ENCODE results near the gene SPOCK2.

The SPOCK2 gene

GRCh38 chr10:72026278-72027111 is 61.9 kb downstream of the SPOCK2 start:
- DNase-seq: no peak

- DNase-seq: no peak
Measured at GRCh38 chr10:72025832-72026231, 62.5 kb downstream of the SPOCK2 start.

GRCh38 chr10:72025400-72025799 is 63.0 kb downstream of the SPOCK2 start:
- DNase-seq: no peak

- no peak for DNase-seq
Measured at GRCh38 chr10:72024596-72024995, 63.8 kb downstream of the SPOCK2 start.

GRCh38 chr10:72022228-72022627 is 66.1 kb downstream of the SPOCK2 start:
- DNase-seq: no peak

- DNase-seq: no peak
Measured at GRCh38 chr10:72020914-72021809, 67.2 kb downstream of the SPOCK2 start.

- no peak for DNase-seq
Measured at GRCh38 chr10:72019085-72019876, 69.1 kb downstream of the SPOCK2 start.

GRCh38 chr10:72016608-72017300 is 71.6 kb downstream of the SPOCK2 start:
- DNase-seq: no peak

- DNase-seq: no peak
Measured at GRCh38 chr10:72015841-72016240, 72.5 kb downstream of the SPOCK2 start.

- no peak for DNase-seq
Measured at GRCh38 chr10:72014785-72015480, 73.4 kb downstream of the SPOCK2 start.

- DNase-seq: no peak
Measured at GRCh38 chr10:72014197-72014596, 74.2 kb downstream of the SPOCK2 start.

- no peak for DNase-seq
Measured at GRCh38 chr10:72013202-72013945, 75.0 kb downstream of the SPOCK2 start.

- no peak for DNase-seq
Measured at GRCh38 chr10:72012796-72013195, 75.6 kb downstream of the SPOCK2 start.

GRCh38 chr10:72011976-72012512 is 76.3 kb downstream of the SPOCK2 start:
- DNase-seq: no peak

GRCh38 chr10:72011468-72011867 is 76.9 kb downstream of the SPOCK2 start:
- no peak for DNase-seq

GRCh38 chr10:72011016-72011415 is 77.3 kb downstream of the SPOCK2 start:
- no peak for DNase-seq

- no peak for DNase-seq
Measured at GRCh38 chr10:72010234-72010973, 77.9 kb downstream of the SPOCK2 start.

- DNase-seq: no peak
Measured at GRCh38 chr10:72009425-72010081, 78.8 kb downstream of the SPOCK2 start.

- no peak for DNase-seq
Measured at GRCh38 chr10:72009051-72009424, 79.3 kb downstream of the SPOCK2 start.
